Measurements from ENCODE around the gene HCST. TPM values are rescaled to one million over a fixed set of nuclear protein-coding genes. Genes with fewer than 3 reads are reported as not detected.
"Not testable (repeated sequence)": the region's sequence is repeated elsewhere in the genome, so short reads cannot be mapped to it uniquely, and the experiment has no call there.

Gene HCST
- total RNA-seq, 2 experiments from 2014 or later: 63.0 to 66.2 TPM

GRCh38 chr19:35898499-35898809 lies 3.9 kb upstream of the HCST start:
- ChIA-PET CTCF (interaction anchor here (0.9 kb wide), 1 partner anchor 32 kb away, joined by 3 read pairs; no protein-coding TSS in a partner anchor), POLR2A (interaction anchor here (0.6 kb wide), 3 partner anchors 12 to 180 kb away, joined by 3 to 4 read pairs (median 3); no protein-coding TSS in a partner anchor)

- ChIA-PET POLR2A (no interaction called here), CTCF (interaction anchor here (1.6 kb wide), 1 partner anchor 32 kb away, joined by 6 read pairs; no protein-coding TSS in a partner anchor)
Measured at GRCh38 chr19:35899547-35900214, 2.6 kb upstream of the HCST start.

GRCh38 chr19:35901055-35901644 lies 1.2 kb upstream of the HCST start:
- CTCF ChIA-PET: interaction anchor here (1.0 to 1.6 kb wide), 2 partner anchors 30 to 157 kb away, joined by 5 to 6 read pairs; no protein-coding TSS in a partner anchor
- POLR2A ChIA-PET: interaction anchor here (0.6 kb wide), 1 partner anchor 29 kb away, joined by 4 read pairs; no protein-coding TSS in a partner anchor

- ChIA-PET CTCF (interaction anchor here (1.3 to 1.5 kb wide), 3 partner anchors 9 to 28 kb away, joined by 4 to 5 read pairs (median 4); no protein-coding TSS in a partner anchor), POLR2A (interaction anchor here (1.6 kb wide), 1 partner anchor 19 kb away, joined by 6 read pairs; no protein-coding TSS in a partner anchor)
Measured at GRCh38 chr19:35902870-35903475, 644 bp downstream of the HCST start.

GRCh38 chr19:35903550-35904179 lies 1.3 kb downstream of the HCST start:
- ChIA-PET CTCF (interaction anchor here (1.2 to 1.5 kb wide), 4 partner anchors 8 to 27 kb away, joined by 3 to 5 read pairs (median 4); no protein-coding TSS in a partner anchor), POLR2A (interaction anchor here (1.6 kb wide), 1 partner anchor 20 kb away, joined by 6 read pairs; no protein-coding TSS in a partner anchor)

- POLR2A ChIA-PET: interaction anchor here (0.5 to 0.8 kb wide), 2 partner anchors 26 to 1158 kb away, joined by 3 read pairs; no protein-coding TSS in a partner anchor
Measured at GRCh38 chr19:35904311-35905068, 2.2 kb downstream of the HCST start.

GRCh38 chr19:35905178-35905727 lies 2.9 kb downstream of the HCST start:
- CTCF ChIA-PET: interaction anchor here (0.7 to 0.8 kb wide), 2 partner anchors 27 to 192 kb away, joined by 3 read pairs; no protein-coding TSS in a partner anchor
- POLR2A ChIA-PET: interaction anchor here (0.5 to 0.9 kb wide), 3 partner anchors 25 to 1159 kb away, joined by 3 to 7 read pairs (median 3); no protein-coding TSS in a partner anchor

More at GRCh38 chr19:35904311-35905068, 2.2 kb downstream of the HCST start:
- CTCF ChIA-PET: interaction anchor here (0.5 to 1.2 kb wide), 2 partner anchors 21 to 23 kb away, joined by 3 read pairs; no protein-coding TSS in a partner anchor

- ChIA-PET POLR2A (no interaction called here), CTCF (no interaction called here)
Measured at GRCh38 chr19:35907377-35907745, 5.0 kb downstream of the HCST start.

- ChIA-PET CTCF (no interaction called here), POLR2A (interaction anchor here (0.7 kb wide), 1 partner anchor 29 kb away, joined by 3 read pairs; no protein-coding TSS in a partner anchor)
Measured at GRCh38 chr19:35908010-35908441, 5.7 kb downstream of the HCST start, which contains the start of gene TYROBP. Gene TYROBP, minus strand, starts transcription at chr19:35908295. Its CDS starts 67 bp downstream, at chr19:35908228.

GRCh38 chr19:35908973-35909683 lies 6.8 kb downstream of the HCST start:
- CTCF ChIA-PET: no interaction called here
- POLR2A ChIA-PET: interaction anchor here (0.7 kb wide), 1 partner anchor 30 kb away, joined by 3 read pairs; no protein-coding TSS in a partner anchor

GRCh38 chr19:35909684-35910035 lies 7.3 kb downstream of the HCST start:
- ChIA-PET CTCF (no interaction called here), POLR2A (no interaction called here)

GRCh38 chr19:35910355-35910754 lies 8.0 kb downstream of the HCST start:
- CTCF ChIA-PET, POLR2A ChIA-PET: not testable (repeated sequence)

GRCh38 chr19:35911173-35911572 lies 8.8 kb downstream of the HCST start:
- POLR2A ChIA-PET: no interaction called here
- CTCF ChIA-PET: no interaction called here

- ChIA-PET POLR2A (interaction anchor here (0.6 kb wide), 1 partner anchor 222 kb away, joined by 5 read pairs; no protein-coding TSS in a partner anchor), CTCF (interaction anchor here (1.3 kb wide), 1 partner anchor 9 kb away, joined by 5 read pairs; no protein-coding TSS in a partner anchor)
Measured at GRCh38 chr19:35911790-35912189, 9.5 kb downstream of the HCST start.

GRCh38 chr19:35913589-35913988 lies 11.3 kb downstream of the HCST start:
- ChIA-PET POLR2A (no interaction called here), CTCF (interaction anchor here (1.3 kb wide), 1 partner anchor 10 kb away, joined by 4 read pairs; no protein-coding TSS in a partner anchor)

- ChIA-PET CTCF (interaction anchor here (0.7 to 1.6 kb wide), 3 partner anchors 16 to 85 kb away, joined by 3 to 4 read pairs (median 3); no protein-coding TSS in a partner anchor), POLR2A (no interaction called here)
Measured at GRCh38 chr19:35915443-35915842, 13.1 kb downstream of the HCST start.

- POLR2A ChIA-PET: no interaction called here
- CTCF ChIA-PET: interaction anchor here (0.7 kb wide), 1 partner anchor 36 kb away, joined by 4 read pairs; no protein-coding TSS in a partner anchor
Measured at GRCh38 chr19:35919306-35919705, 17.0 kb downstream of the HCST start.
